IPS-NIHi7 (cell line): Measurements from ENCODE around the gene SLC15A4.

Experiments used
- DNase-seq: peaks from one replicate; pipeline ENCODE4 v3.0.0; 2012; ENCODE audit warnings: mixed read lengths; ENCODE audit errors: extremely low spot score

The SLC15A4 gene

GRCh38 chr12:128755566-128755965 lies 68.2 kb downstream of the SLC15A4 start:
- DNase-seq, result no peak

- no peak for DNase-seq
Observed at GRCh38 chr12:128754275-128754674, 69.5 kb downstream of the SLC15A4 start.

GRCh38 chr12:128753438-128753837 lies 70.3 kb downstream of the SLC15A4 start:
- peak; percentile 38 for DNase-seq

GRCh38 chr12:128752386-128752785 lies 71.4 kb downstream of the SLC15A4 start:
- DNase-seq, result no peak

- DNase-seq, result no peak
Observed at GRCh38 chr12:128747441-128747840, 76.3 kb downstream of the SLC15A4 start.

GRCh38 chr12:128745772-128746689 lies 77.7 kb downstream of the SLC15A4 start:
- DNase-seq, result no peak

- DNase-seq, result no peak
Observed at GRCh38 chr12:128743916-128744315, 79.8 kb downstream of the SLC15A4 start.
